Kasumi-1 (cell line): ENCODE data around the gene LZTR1.
"Not testable (repeated sequence)": the region's sequence is repeated elsewhere in the genome, so short reads cannot be mapped to it uniquely, and the experiment has no call there.

Experiments
- DNase-seq, 2 experiments: peaks; one replicate each; lab custom pipeline; 2025; lab: John Stamatoyannopoulos, UW

The LZTR1 gene

GRCh38 chr22:20965888-20966855 lies 15.9 kb upstream of the LZTR1 start:
- no peak for DNase-seq

- DNase-seq: no peak
These were observed 15.0 kb upstream of the LZTR1 start, which contains the start of gene AIFM3 for GRCh38 chr22:20966883-20967696. Gene AIFM3 (plus strand): TSS chr22:20967255. CDS start chr22:20967945, 690 bp downstream.

GRCh38 chr22:20967697-20968211 lies 14.3 kb upstream of the LZTR1 start:
- DNase-seq: no peak

GRCh38 chr22:20968281-20968977 lies 13.7 kb upstream of the LZTR1 start:
- peak; percentile 70 to 85 for DNase-seq

GRCh38 chr22:20970939-20971657 lies 11.0 kb upstream of the LZTR1 start:
- DNase-seq: no peak

- DNase-seq: not testable (repeated sequence)
These were observed 9.9 kb upstream of the LZTR1 start for GRCh38 chr22:20972014-20972694.

GRCh38 chr22:20972933-20973577 lies 9.0 kb upstream of the LZTR1 start:
- DNase-seq: no peak

- no peak for DNase-seq
These were observed 8.3 kb upstream of the LZTR1 start for GRCh38 chr22:20973634-20974286.

- no peak for DNase-seq
These were observed 7.7 kb upstream of the LZTR1 start for GRCh38 chr22:20974336-20974955.

GRCh38 chr22:20975541-20976290 lies 6.4 kb upstream of the LZTR1 start:
- no peak for DNase-seq

GRCh38 chr22:20976291-20976877 lies 5.7 kb upstream of the LZTR1 start:
- DNase-seq: no peak

GRCh38 chr22:20977019-20977418 lies 5.1 kb upstream of the LZTR1 start:
- no peak for DNase-seq

GRCh38 chr22:20977516-20978170 lies 4.5 kb upstream of the LZTR1 start:
- DNase-seq: no peak

- DNase-seq: no peak
These were observed 3.7 kb upstream of the LZTR1 start for GRCh38 chr22:20978419-20978818.

- DNase-seq: no peak
These were observed 2.8 kb upstream of the LZTR1 start for GRCh38 chr22:20979243-20979809.

- DNase-seq: no peak
These were observed 2.1 kb upstream of the LZTR1 start for GRCh38 chr22:20979940-20980453.

GRCh38 chr22:20980523-20980922 lies 1.6 kb upstream of the LZTR1 start:
- DNase-seq: no peak
